ENCODE measurements around the gene TMEM200A. TPM values are rescaled to one million over a fixed set of nuclear protein-coding genes. Genes with fewer than 3 reads are reported as not detected.
A peak's percentile ranks its signal among the peaks of the same experiment; 100 is the strongest.

The TMEM200A gene
- total RNA-seq, 2 experiments from 2014 or later, result 0.34 to 0.78 TPM

DNA sequence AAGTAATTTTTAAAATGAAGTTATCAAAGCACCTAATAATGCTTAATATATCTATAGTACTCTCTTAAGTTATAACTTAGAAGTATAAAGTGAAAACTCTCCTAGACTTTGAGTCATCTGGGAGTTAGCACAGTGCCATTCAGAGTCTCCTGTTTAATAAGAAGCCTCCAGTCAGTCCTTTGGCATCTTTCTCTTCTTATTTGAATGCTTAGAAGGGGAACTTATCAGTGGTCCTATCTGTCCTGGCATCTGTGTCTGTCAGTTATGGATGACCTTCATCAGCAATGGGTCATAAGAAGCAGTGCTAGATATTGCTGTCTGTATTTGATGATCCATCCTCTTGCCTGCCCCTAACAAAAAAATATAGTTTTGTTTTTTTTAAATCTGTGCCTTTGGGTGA is 15.2 kb downstream of the TMEM200A start:
- no peak for DNase-seq
- no peaks in the 10 kb centered on the region for H3K9me3 Mint-ChIP-seq
- H3K27ac Mint-ChIP-seq, result no peak overlapping the region
- peaks cover 19% of the 10 kb centered on the region for H3K4me1 Mint-ChIP-seq (ENCODE audit: low read depth)
- intact Hi-C loops (cut with micrococcal nuclease), result loop anchor here (5.0 kb wide), 1 partner anchor 59 kb away; no protein-coding TSS in a partner anchor
- H3K36me3 Mint-ChIP-seq, result no peaks in the 10 kb centered on the region
- POLR2A ChIA-PET, result no interaction called here
- CTCF ChIA-PET, result interaction anchor here (0.8 to 2.0 kb wide), 7 partner anchors 9 to 317 kb away, joined by 3 to 7 read pairs (median 5); partner anchors contain the start of gene TMEM200A
- no peaks in the 10 kb centered on the region for H3K27me3 Mint-ChIP-seq
- H3K4me3 Mint-ChIP-seq, result no peak overlapping the region

- peaks cover 19% of the 10 kb centered on the region for H3K4me1 Mint-ChIP-seq (ENCODE audit: low read depth)
- POLR2A ChIA-PET, result no interaction called here
- peak; percentile 49 for DNase-seq
- intact Hi-C loops (cut with micrococcal nuclease), result loop anchor here (5.0 kb wide), 1 partner anchor 59 kb away; no protein-coding TSS in a partner anchor
- H3K27ac Mint-ChIP-seq, result no peak overlapping the region
- CTCF ChIA-PET, result interaction anchor here (0.8 to 2.0 kb wide), 12 partner anchors 8 to 316 kb away, joined by 3 to 7 read pairs (median 4); partner anchors contain the start of gene TMEM200A
- H3K4me3 Mint-ChIP-seq, result no peak overlapping the region
- no peaks in the 10 kb centered on the region for H3K27me3 Mint-ChIP-seq
- no peaks in the 10 kb centered on the region for H3K36me3 Mint-ChIP-seq
- no peaks in the 10 kb centered on the region for H3K9me3 Mint-ChIP-seq
These were observed 15.9 kb downstream of the TMEM200A start for GRCh38 chr6:130381459-130382380.

DNA sequence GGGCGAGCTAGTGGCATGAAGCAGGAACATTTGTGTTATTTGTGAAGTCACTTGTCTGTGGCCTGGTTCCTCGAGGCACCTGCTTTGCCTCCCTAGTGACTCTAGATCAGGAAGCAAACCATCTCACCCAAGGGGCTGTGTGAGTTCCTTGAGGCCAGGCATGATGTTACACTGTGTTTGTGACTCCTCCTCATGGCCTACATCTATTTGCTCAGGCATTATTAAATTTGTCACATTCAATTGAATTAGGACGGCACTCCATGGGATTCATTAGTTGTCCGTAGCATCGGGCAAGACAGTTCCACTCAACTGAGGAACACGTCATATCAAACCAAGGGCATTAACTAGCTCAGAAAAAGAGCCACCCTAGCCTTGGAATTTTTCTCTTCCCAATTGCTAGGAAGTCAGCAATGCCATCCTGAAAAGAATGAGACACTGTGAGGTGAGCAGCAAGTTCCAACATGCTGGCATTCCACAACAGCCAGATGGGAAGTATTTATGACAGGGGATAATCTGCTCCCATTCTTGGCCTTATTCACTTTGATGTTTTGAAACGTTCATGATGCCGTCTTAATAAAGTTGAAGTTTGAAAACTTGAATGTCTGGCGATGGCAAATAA is 17.2 kb downstream of the TMEM200A start:
- POLR2A ChIA-PET, result interaction anchor here (0.5 kb wide), 1 partner anchor 41 kb away, joined by 3 read pairs; no protein-coding TSS in a partner anchor
- no peaks in the 10 kb centered on the region for H3K9me3 Mint-ChIP-seq
- H3K27me3 Mint-ChIP-seq, result no peaks in the 10 kb centered on the region
- no peak overlapping the region for H3K4me3 Mint-ChIP-seq
- H3K36me3 Mint-ChIP-seq, result no peaks in the 10 kb centered on the region
- H3K27ac Mint-ChIP-seq, result no peak overlapping the region
- peaks cover 19% of the 10 kb centered on the region for H3K4me1 Mint-ChIP-seq (ENCODE audit: low read depth)
- DNase-seq, result no peak
- CTCF ChIA-PET, result interaction anchor here (0.8 to 1.6 kb wide), 4 partner anchors 12 to 315 kb away, joined by 3 to 4 read pairs (median 4); no protein-coding TSS in a partner anchor
- intact Hi-C loops (cut with micrococcal nuclease), result loop anchor here (5.0 kb wide), 1 partner anchor 61 kb away; no protein-coding TSS in a partner anchor

GRCh38 chr6:130385064-130385695 is 19.4 kb downstream of the TMEM200A start:
- ChIA-PET POLR2A (no interaction called here), CTCF (no interaction called here)
- Mint-ChIP-seq H3K36me3 (no peaks in the 10 kb centered on the region), H3K9me3 (no peaks in the 10 kb centered on the region), H3K4me3 (no peak overlapping the region), H3K27ac (no peak overlapping the region), H3K4me1 (ENCODE audit: low read depth) (peaks cover 19% of the 10 kb centered on the region), H3K27me3 (no peaks in the 10 kb centered on the region)
- intact Hi-C loops (cut with micrococcal nuclease), result no loop called here
- no peak for DNase-seq

GRCh38 chr6:130389142-130389541 is 23.3 kb downstream of the TMEM200A start:
- Mint-ChIP-seq H3K27ac (no peak overlapping the region), H3K36me3 (no peaks in the 10 kb centered on the region), H3K4me1 (ENCODE audit: low read depth) (no peaks in the 10 kb centered on the region), H3K27me3 (no peaks in the 10 kb centered on the region), H3K4me3 (no peak overlapping the region), H3K9me3 (no peaks in the 10 kb centered on the region)
- DNase-seq, result no peak
- POLR2A ChIA-PET, result no interaction called here
- CTCF ChIA-PET, result interaction anchor here (0.6 to 0.8 kb wide), 2 partner anchors 27 to 542 kb away, joined by 3 read pairs; no protein-coding TSS in a partner anchor
- intact Hi-C loops (cut with micrococcal nuclease), result no loop called here

DNA sequence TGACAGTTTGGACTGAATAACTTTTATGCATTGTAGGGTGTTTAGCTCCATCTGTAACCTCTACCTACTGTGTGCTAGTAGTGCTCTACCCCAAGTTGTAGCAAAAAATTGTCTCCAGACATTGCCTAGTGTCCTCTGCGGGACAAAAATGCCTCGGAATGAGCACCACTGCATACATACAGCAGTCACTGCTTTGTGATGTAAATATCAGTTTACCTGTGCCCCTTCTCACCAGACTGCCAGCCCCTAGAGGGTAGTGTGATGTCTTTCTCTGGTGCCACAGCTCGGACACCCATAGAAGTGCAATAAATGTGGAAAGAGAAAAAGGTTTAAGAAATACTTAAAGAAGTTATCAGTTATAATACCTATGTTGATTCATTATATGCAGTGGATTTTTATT is 25.1 kb downstream of the TMEM200A start:
- H3K4me1 Mint-ChIP-seq (ENCODE audit: low read depth), result no peaks in the 10 kb centered on the region
- POLR2A ChIA-PET, result no interaction called here

DNA sequence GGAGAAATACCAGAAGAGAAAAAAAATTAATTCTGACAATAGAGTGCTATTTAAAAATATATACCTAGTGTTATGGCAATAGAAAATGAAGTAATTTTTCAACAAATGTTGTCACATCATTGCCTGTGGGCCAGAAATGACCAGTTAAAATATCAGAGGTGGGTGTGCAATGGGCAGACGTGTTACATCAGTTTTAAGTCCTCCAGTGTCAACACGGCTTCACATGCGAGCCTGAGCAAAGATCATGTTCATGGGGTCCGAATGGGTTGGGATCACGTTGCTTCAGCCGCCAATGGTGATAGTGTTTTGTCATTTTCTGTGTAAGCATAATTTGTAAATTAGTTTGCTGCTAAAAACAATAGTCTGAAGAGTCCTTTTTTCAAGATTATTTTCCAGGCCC is 27.5 kb downstream of the TMEM200A start:
- Mint-ChIP-seq H3K9me3 (no peaks in the 10 kb centered on the region), H3K4me1 (ENCODE audit: low read depth) (peaks cover 8% of the 10 kb centered on the region), H3K4me3 (no peak overlapping the region), H3K27ac (no peak overlapping the region), H3K36me3 (no peaks in the 10 kb centered on the region), H3K27me3 (no peaks in the 10 kb centered on the region)
- ChIA-PET CTCF (no interaction called here), POLR2A (no interaction called here)
- DNase-seq, result no peak
- intact Hi-C loops (cut with micrococcal nuclease), result no loop called here

More for the DNA sequence above, 25.1 kb downstream of the TMEM200A start:
- H3K27me3 Mint-ChIP-seq, result no peaks in the 10 kb centered on the region
- intact Hi-C loops (cut with micrococcal nuclease), result no loop called here
- no peaks in the 10 kb centered on the region for H3K36me3 Mint-ChIP-seq
- CTCF ChIA-PET, result interaction anchor here (0.6 to 1.1 kb wide), 2 partner anchors 25 to 307 kb away, joined by 3 read pairs; partner anchors contain the start of gene TMEM200A
- DNase-seq, result no peak
- H3K4me3 Mint-ChIP-seq, result no peak overlapping the region
- H3K9me3 Mint-ChIP-seq, result no peaks in the 10 kb centered on the region
- H3K27ac Mint-ChIP-seq, result no peak overlapping the region

GRCh38 chr6:130394246-130394645 is 28.4 kb downstream of the TMEM200A start:
- H3K4me3 Mint-ChIP-seq, result no peak overlapping the region
- no peaks in the 10 kb centered on the region for H3K9me3 Mint-ChIP-seq
- H3K36me3 Mint-ChIP-seq, result no peaks in the 10 kb centered on the region
- intact Hi-C loops (cut with micrococcal nuclease), result no loop called here
- no peak overlapping the region for H3K27ac Mint-ChIP-seq
- ChIA-PET POLR2A (no interaction called here), CTCF (no interaction called here)
- DNase-seq, result no peak
- peaks cover 8% of the 10 kb centered on the region for H3K4me1 Mint-ChIP-seq (ENCODE audit: low read depth)
- no peaks in the 10 kb centered on the region for H3K27me3 Mint-ChIP-seq

DNA sequence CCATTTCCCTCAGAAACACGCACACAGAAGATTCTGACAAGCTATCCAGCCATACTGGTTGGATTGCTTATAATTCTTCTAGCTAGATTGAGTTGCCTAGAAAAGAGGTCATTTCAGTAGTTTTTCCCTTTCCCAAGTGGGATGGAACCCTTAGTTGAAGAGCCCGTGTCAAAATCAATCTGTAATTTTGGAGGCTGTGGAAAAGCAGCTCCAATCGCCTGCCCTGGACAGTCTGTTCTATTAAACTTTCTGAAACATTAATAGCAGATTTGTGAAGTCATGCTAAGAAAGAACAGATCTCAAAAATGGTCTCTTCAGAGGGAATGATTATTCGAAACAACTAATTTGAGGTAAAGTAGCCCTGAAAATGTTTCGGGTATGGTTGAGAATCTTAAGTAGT is 29.3 kb downstream of the TMEM200A start:
- Mint-ChIP-seq H3K27me3 (no peaks in the 10 kb centered on the region), H3K36me3 (no peaks in the 10 kb centered on the region), H3K9me3 (peaks cover 3% of the 10 kb centered on the region), H3K4me1 (ENCODE audit: low read depth) (peaks cover 8% of the 10 kb centered on the region), H3K27ac (no peak overlapping the region), H3K4me3 (no peak overlapping the region)
- intact Hi-C loops (cut with micrococcal nuclease), result no loop called here
- no peak for DNase-seq
- CTCF ChIA-PET, result interaction anchor here (0.7 to 1.5 kb wide), 3 partner anchors 13 to 490 kb away, joined by 3 to 5 read pairs (median 3); no protein-coding TSS in a partner anchor
- POLR2A ChIA-PET, result no interaction called here

GRCh38 chr6:130396722-130397121 is 30.9 kb downstream of the TMEM200A start:
- CTCF ChIA-PET, result interaction anchor here (0.7 to 1.3 kb wide), 3 partner anchors 15 to 489 kb away, joined by 3 to 4 read pairs (median 4); no protein-coding TSS in a partner anchor
- intact Hi-C loops (cut with micrococcal nuclease), result no loop called here
- H3K27ac Mint-ChIP-seq, result no peak overlapping the region
- POLR2A ChIA-PET, result no interaction called here
- no peaks in the 10 kb centered on the region for H3K27me3 Mint-ChIP-seq
- no peak for DNase-seq
- H3K4me3 Mint-ChIP-seq, result peak overlapping the region; percentile 42
- peaks cover 3% of the 10 kb centered on the region for H3K9me3 Mint-ChIP-seq
- H3K36me3 Mint-ChIP-seq, result no peaks in the 10 kb centered on the region
- H3K4me1 Mint-ChIP-seq (ENCODE audit: low read depth), result peaks cover 13% of the 10 kb centered on the region

- CTCF ChIA-PET, result no interaction called here
- no peaks in the 10 kb centered on the region for H3K27me3 Mint-ChIP-seq
- POLR2A ChIA-PET, result no interaction called here
- no peak for DNase-seq
- no peaks in the 10 kb centered on the region for H3K9me3 Mint-ChIP-seq
- intact Hi-C loops (cut with micrococcal nuclease), result no loop called here
- peaks cover 10% of the 10 kb centered on the region for H3K4me1 Mint-ChIP-seq (ENCODE audit: low read depth)
- H3K27ac Mint-ChIP-seq, result no peak overlapping the region
- no peak overlapping the region for H3K4me3 Mint-ChIP-seq
- H3K36me3 Mint-ChIP-seq, result no peaks in the 10 kb centered on the region
These were observed 39.7 kb downstream of the TMEM200A start for GRCh38 chr6:130405549-130405948.

DNA sequence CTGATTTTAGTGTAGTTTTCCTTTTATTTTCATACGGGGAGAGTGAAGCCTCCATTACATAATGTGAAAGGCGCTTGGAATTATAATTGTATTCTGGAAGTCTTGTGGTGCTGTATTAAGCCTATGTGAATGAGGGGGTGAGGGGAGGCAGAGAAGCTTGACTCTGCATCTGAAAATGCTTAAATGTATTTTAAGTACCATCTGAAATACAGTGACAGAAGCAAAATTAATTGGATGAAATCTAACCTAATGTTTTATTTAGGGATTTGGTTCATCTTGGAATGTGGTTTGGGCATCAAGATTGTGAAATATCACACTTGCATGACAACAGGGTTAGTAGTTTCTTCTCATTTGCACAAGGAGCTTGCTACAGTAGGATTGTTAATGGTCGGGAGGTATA is 41.2 kb downstream of the TMEM200A start:
- POLR2A ChIA-PET, result no interaction called here
- Mint-ChIP-seq H3K27ac (no peak overlapping the region), H3K4me1 (ENCODE audit: low read depth) (peaks cover 5% of the 10 kb centered on the region), H3K36me3 (no peaks in the 10 kb centered on the region), H3K4me3 (no peak overlapping the region), H3K27me3 (no peaks in the 10 kb centered on the region), H3K9me3 (no peaks in the 10 kb centered on the region)
- CTCF ChIA-PET, result no interaction called here
- intact Hi-C loops (cut with micrococcal nuclease), result no loop called here
- no peak for DNase-seq

Measured in activated CD4-positive, alpha-beta memory T cell treated with anti-CD3 and anti-CD28 coated beads for 36 hours (primary cell).